ENCODE results near the gene GANC.
"Not testable (repeated sequence)": the region's sequence is repeated elsewhere in the genome, so short reads cannot be mapped to it uniquely, and the experiment has no call there.

The GANC gene, protein sequence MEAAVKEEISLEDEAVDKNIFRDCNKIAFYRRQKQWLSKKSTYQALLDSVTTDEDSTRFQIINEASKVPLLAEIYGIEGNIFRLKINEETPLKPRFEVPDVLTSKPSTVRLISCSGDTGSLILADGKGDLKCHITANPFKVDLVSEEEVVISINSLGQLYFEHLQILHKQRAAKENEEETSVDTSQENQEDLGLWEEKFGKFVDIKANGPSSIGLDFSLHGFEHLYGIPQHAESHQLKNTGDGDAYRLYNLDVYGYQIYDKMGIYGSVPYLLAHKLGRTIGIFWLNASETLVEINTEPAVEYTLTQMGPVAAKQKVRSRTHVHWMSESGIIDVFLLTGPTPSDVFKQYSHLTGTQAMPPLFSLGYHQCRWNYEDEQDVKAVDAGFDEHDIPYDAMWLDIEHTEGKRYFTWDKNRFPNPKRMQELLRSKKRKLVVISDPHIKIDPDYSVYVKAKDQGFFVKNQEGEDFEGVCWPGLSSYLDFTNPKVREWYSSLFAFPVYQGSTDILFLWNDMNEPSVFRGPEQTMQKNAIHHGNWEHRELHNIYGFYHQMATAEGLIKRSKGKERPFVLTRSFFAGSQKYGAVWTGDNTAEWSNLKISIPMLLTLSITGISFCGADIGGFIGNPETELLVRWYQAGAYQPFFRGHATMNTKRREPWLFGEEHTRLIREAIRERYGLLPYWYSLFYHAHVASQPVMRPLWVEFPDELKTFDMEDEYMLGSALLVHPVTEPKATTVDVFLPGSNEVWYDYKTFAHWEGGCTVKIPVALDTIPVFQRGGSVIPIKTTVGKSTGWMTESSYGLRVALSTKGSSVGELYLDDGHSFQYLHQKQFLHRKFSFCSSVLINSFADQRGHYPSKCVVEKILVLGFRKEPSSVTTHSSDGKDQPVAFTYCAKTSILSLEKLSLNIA (N-terminal part only)

DNA sequence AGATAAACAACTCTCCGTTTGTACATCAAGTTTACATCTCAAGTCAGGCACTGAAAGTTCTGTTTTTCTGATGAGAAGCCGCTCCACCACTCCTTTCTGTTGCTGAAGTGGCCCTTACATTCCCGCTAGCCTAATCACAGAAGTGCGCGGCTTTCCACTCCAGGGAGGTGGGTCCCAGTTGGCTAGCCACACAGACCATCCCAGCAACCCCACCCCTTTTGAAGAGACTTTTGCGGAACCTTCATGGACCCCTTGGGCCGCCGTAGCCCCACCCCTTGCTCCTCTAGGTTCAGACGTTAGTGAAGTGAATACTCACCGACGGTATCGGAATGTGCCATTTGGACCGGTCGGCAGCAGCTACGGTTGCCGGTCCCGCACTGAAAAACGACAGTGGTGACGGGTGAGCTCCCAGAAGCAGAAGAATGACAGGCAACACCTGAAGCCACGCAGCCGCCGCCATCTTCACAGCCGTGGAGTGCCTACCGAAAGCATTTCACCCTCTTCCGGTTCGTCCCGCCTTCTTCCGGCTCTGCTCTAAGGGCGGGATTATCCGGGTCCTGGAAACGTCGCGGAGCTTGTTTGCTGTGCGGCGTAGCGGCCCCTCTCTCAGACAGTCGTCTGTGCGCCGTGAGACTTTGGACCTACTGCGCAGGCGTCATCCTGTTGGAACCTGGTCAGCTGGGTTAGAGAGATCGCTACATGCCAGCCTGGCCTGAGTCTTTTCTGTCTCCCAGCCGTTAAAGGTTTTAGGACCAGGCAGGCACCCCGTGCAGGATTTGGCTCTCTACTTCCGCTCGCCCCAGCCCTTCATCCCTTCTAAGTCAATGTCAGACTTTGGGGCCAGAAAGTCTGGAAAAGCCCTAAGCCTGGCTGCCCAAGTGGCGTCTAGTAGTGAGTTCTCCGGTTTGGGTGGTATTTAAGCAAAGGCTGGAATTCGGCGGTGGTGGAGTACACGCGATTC lies at the start of gene GANC, which contains the start of gene TMEM87A:
Gene GANC (plus strand): TSS at position 263 of the 961 bp plus-strand sequence. CDS start 1,281 bp downstream, outside the sequence.
Gene TMEM87A (minus strand): TSS at position 495 of the 961 bp plus-strand sequence. CDS start 35 bp downstream, at position 460.
- peak; percentile 99 for DNase-seq

DNA sequence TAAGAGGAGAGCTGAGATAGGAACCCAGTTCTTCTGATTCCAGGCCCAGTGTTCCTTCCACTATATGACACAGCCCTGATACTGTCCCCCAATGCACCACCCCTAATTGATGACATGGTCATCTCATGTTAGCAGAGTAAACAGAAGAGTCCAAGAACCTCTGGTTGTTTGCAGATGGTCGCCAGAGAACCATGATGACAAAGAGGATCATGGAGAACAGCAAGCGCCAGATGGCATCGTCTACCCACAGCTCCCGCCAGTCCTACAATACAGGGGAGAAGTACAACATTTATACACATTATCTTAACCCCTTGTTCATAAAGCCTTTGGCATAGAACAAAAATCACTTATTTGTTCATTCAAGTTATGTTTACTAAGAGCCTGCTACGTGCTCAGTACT lies 46.4 kb upstream of the GANC start:
- DNase-seq: no peak

DNA sequence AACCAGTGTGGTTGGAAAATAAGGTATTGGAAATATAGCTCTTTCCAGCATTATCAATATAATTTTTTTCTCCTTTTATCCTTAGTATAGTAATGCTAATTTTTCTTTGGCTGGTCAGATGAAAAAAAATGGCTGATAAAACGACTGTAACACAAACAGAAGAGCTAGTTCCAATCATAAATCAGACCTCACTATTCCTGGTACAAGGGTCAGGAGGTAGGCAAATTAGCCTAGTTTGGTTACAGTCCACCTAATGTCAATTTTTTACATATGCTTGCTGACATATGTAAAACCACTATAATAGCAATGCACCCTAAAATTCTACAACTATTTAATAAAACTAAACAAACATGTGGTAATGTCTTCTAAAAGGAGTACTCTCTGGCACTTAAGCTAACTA lies 45.0 kb upstream of the GANC start:
- no peak for DNase-seq

DNA sequence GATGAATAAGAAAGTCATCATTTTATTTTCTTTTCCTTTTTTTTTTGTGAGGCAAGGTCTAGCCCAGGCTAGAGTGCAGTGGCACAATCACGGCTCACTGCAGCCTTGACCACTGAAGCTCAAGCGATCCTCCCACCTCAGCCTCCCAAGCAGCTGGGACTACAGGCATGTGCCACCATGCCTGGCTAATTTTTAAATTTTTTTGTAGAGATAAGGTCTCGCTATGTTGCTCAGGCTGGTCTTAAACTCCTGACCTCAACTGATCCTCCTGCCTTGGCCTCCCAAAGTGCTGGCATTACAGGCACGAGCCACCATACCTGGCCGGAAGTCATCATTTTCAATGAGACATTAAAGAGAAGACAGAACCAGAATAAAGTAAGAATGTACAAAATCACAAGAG lies 44.0 kb upstream of the GANC start:
- not testable (repeated sequence) for DNase-seq

DNA sequence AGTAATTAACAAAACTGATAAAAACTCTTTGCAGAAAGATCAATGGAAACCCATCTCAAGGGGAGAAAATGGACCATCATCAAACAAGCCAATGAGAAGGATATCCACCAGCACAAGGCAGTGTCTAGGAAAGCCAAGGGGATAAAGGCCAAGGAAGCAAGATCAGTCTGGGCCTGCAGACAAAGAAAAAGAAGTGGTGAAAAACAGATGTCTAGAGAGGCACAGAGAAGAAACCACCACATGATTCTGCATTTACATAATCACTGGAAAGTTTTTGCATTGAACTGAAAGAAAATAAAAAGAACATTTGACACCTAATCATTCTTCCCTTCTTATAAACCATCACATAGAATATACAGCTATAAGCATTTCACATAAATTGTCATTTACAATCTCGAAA lies 41.9 kb upstream of the GANC start:
- no peak for DNase-seq

DNA sequence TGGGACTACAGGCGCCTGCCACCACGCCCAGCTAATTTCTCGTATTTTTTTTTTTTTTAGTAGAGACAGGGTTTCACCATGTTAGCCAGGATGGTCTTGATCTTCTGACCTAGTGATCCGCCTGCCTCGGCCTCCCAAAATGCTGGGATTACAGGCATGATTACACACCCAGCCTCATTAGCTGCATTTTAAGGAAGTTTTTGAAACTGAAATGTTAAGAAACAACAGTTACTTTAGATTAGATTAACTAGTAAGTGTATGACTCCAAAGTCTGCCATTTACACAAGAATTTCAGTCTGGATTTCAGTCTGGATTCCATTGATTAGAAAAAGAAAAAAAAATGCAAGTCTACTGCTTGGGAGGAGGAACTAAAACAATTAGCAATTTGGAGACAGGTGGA lies 40.4 kb upstream of the GANC start:
- DNase-seq: no peak

DNA sequence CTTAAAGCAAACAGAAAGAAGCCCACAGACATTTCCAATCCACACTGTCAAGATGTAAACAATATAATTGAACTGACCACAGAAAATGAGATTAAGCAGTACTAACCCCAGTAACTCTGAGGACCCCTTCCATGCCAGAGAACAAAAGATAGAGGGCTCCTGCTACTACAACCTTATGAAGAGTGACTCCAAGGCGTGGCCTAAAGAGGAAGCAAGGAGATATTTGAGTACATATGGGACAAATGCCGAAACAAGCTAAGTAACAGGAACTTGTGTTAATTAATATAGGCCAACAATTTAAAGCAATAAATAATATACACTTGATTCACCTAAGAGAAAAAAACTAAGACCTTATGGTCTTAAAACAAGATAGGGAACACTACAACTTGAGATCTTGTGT lies 39.9 kb upstream of the GANC start:
- DNase-seq: no peak

DNA sequence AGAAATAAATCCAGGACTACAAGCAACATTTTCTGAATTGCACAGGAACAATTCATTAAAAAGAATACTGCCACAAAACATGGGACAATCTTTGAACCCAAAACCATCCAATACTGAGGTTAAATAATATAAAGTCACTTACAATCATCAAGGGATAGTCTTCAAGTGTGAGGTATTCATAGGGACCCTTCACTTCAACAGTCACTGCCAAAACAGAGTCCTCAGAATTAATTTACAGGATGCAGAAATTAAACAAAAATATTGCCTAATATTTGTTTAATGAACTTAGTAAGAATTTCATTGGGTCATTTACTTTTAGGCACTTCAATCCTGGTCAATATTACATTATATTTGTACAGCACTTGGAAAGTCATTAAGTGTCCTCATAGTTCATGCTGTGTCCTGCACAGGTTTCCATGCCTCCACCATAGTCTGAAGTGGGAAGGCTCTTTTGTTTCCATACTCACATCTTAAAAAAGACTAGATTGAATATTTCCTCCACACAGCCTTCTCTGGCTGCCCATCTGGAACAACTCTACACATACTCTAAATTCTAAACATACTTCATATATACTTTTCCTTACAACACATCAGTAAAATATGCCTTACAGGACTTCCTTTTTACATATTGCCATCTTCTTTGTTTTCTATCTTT lies 33.3 kb upstream of the GANC start:
- DNase-seq: no peak

DNA sequence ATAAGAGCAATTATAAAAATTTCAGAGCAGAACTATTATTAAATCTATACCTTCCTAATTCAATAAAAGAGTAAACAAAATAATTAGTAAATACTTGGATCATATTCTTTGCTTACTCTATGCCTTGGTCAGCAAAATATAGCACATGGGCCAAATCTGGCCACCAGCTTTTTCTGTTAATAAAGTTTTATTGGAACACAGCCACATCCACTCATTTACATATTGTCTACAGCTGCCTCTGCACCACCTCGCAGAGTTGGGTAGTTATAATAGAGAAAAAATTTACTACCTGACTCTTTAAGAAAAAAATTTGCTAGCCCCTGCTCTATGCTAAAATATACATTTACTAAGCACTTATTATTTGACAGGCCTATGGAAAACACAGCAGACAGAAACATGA lies 32.2 kb upstream of the GANC start:
- DNase-seq: no peak

DNA sequence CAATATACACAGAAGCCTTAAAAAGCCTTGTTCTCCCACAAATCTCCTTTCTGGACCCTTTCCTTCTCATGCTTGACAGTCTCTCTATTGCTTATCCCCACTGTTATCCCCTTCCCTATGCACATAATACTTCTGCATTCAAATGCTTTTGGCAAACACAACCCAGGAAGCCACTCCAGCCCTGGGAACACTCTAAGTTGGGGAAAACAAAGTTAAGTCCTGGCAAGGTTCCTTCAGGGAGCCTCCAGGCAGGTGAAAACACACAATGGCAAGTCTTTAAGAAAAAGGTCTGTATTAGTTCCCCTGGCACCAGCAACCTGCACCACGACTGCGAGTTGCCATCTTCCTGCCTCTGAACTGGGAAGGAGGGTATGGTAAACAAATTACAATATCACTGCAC lies 19.7 kb upstream of the GANC start:
- DNase-seq: no peak

DNA sequence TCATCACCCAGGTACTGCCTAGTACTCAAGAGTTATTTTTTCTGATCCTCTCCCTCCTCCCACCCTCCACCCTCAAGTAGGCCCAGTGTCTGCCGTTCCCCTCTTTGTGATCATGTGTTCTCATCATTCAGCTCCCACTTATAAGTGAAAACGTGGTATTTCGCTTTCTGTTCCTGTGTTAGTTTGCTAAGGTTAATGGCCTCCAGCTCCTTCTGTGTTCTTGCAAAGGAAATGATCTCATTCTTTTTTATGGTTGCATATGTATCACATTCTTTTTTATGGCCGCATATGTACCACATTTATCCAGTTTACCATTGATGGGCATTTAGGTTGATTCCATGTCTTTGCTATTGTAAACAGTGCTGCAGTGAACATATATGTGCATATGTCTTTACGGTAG lies 8.2 kb upstream of the GANC start:
- DNase-seq: no peak

DNA sequence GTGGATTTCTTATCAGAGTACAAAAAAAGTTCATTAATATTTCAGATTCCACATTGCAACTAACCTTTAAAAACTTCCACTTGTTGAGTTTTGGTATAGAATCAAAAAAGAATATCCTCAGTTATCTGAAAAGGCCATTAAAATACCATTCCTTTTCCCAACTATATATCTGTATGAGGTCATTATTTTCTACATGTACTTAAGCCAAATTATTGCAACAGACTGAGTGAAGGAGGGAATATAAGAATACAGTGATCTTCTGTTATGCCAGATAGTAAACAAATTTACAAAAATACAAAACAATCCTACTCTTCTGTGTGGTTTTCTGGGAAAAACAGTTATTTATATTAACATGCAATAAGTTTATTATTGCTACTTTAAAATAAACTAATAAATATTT lies 5.7 kb upstream of the GANC start:
- DNase-seq: no peak

DNA sequence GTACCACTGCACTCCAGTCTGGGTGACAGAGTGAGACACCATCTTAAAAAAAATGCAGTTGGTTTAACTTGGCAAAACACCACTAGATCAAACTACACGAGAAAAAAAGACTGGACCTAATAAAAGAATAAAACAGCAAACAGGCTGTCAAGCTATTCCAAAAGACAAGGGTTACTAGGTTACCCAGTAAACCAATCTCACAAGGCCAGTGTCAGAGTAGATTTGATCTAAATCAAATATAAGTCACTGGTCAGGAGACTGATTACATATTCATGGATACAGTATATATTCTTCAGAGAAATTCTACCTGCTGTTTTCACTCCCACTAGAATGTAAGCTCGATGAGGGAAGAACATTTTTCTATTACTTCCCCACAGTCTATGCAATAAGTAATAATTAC lies 2.5 kb upstream of the GANC start:
- DNase-seq: no peak

DNA sequence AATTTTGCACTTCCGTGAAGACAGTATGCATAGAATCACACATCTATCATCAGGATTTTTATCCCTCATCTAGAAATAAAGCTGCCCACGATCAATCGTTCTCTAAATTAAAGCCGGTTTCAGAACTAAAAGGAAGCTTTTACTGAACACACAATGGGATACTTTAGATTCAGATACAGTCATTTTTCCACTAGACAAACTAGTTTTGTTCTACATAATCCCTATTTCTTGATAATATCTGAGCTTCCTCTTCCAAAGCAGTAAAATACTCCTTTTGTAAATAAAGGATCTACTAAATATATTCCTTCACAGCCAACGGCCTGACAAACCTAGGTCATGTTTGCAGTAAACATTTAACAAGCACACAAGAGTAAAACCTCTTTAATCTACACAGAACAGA lies 2.0 kb upstream of the GANC start:
- DNase-seq: no peak

DNA sequence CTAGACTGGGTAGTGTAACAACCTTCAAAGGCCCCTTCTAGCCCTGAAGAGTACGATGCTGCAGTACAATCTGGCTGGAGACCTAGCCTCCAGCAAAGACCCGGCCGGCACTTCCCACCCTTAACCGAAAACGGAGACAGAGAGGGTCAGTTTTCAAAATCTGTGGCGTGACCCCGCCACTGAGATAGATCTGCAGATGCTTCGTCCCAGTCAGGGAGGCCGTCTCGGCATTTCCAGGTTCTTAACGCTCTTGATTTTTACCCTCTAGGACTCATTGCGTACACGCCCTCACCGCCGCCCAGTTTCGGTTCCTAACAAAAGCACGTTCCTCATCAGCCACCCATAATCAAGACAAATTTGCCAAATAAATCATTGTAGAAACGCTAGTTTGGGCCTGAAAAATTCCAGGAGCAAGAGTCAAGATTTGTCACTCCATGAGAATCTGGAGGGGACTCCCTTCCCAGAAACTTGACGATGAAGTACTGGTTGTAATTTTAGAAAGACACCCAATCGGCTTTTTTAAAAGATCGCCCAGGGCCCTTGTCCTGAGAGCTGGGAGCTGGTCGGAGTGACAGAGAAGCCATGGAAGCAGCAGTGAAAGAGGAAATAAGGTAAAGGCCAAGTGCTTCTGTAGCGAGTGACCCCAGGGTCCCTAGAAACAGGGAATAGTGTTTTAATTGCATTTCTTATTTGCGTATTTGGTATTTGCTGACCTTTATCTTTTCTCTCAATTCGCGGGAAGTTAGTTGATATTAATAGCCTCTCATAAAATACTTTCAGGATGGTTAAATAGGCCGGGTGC lies 1.1 kb downstream of the GANC start:
- DNase-seq: peak; percentile 9 to 59

DNA sequence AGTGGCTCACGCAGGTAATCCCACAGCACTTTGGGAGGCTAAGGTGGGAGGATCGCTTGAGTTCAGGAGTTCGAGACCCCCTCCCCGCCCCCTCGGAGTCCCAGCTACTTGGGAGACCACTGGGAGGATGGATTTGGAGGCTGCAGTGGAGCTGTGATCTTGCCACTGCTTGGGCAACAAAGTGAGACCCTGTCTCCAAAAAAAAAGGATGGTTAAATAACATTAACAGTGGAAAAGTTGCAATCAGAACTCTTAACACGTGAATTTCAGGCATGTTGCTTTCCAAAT lies 1.6 kb downstream of the GANC start:
- peak in 1 of 2 experiments; percentile 19 for DNase-seq

DNA sequence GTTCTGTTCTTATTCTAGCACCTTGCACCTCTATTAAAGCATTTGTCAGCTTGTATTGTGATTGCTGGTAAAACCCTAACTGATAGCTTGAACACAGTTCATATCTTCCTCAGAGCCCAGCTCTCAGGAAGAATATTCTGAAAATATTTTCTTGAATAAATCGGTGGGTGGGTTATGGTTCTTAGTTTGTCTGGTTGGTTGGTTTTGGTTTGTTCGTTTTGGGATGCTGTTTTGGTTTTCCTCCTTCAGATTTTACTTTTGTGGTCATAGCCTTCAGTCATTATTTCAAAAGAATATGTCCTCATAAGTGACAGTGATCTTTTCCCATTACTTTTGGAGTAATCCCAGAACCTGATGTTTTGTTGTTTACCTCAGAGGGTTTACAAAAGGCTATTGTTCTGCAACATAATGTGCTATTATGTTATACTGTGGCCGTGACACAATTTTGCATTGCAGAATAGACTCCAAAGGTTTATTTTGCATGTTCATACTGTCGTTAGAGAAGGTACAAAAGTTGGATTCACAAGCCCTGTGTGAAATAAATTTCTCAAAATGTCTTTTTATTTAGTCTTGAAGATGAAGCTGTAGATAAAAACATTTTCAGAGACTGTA lies 2.9 kb downstream of the GANC start:
- DNase-seq: no peak

DNA sequence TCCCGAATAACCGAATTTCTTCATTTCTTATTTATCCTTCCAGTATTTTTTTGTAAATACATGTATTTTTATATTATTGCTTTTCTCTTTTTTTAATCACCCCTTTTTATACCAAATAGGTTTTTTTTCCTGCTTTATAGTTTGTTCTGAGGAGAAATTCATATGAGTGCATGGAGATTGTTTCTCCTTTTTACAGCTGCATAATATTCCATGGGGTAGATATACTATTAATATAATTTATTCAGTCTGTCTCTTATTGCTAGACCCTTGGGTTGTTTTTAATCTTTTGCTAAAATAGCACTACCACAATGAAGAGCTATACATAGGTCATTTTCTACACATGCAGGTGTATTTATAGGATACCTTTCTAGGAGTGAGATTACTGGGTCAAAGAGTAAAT lies 3.8 kb downstream of the GANC start:
- DNase-seq: no peak

DNA sequence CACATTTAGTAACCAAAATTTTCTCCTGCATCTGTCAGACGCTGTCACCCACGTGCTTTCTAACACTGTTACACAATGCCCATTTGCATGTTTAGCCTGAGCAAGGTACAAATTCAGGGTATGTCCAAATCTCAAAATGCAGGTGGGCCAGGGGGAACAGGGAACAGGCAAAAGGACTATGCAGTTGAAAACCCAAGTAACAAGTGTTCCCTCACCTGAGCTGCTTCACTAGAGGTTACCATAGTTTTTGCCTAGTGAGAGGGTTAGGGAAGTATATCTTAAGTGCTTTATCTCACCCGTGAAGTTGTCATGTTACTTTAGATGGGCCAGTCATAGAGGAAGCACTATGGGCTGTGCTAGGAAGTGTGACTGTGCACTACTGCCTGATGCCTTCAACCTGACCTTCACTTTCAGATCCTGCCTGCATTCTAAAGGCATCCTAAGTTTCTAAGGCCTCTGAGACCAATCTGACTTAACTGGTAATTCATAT lies 6.3 kb downstream of the GANC start:
- DNase-seq: no peak

DNA sequence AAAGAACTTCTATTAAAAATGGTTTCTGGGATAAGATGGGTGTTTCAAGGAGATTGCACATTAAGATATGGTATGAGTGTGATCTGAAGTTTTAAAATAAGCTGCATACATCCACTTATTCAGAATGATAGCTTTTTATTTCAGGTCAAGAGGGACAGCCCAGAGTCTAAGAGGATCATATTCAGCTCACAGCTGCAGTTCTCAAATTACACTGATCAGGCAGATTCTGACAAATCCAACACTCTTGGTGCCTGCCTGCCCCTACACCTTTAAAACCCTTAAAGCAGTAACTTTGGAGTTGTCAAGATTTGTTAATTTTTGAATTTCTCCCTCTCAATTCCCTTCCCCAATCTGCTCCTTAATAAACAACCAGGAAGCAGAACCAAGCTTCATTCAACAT lies 9.3 kb downstream of the GANC start:
- no peak for DNase-seq

DNA sequence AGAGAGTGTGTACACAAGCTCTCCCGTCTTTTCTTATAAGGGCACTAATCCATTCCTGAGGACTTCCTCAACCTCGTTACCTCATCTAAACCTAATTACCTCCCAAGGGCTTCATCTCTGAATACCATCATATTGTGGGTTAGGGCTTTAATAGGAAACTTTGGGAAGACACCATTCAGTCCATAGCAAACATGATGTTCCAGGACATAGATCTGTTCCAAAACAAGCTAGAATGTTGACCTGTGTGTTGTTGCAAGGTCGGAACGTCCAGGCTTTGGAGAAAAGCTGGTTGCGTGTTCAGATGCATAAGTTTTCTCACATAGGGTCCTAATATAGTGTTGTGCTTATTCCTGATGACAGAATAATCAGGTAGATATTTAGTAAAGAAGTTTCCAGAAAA lies 9.9 kb downstream of the GANC start:
- no peak for DNase-seq

Data from NCI-H524 (cell line).